SW 1271 (cell line): ENCODE results near the gene TMEM239.
"Not testable (repeated sequence)": the region's sequence is repeated elsewhere in the genome, so short reads cannot be mapped to it uniquely, and the experiment has no call there.

ENCODE experiments used
- DNase-seq, 2 experiments: peaks; one replicate each; lab custom pipeline; 2025; lab: John Stamatoyannopoulos, UW

The TMEM239 gene

DNA sequence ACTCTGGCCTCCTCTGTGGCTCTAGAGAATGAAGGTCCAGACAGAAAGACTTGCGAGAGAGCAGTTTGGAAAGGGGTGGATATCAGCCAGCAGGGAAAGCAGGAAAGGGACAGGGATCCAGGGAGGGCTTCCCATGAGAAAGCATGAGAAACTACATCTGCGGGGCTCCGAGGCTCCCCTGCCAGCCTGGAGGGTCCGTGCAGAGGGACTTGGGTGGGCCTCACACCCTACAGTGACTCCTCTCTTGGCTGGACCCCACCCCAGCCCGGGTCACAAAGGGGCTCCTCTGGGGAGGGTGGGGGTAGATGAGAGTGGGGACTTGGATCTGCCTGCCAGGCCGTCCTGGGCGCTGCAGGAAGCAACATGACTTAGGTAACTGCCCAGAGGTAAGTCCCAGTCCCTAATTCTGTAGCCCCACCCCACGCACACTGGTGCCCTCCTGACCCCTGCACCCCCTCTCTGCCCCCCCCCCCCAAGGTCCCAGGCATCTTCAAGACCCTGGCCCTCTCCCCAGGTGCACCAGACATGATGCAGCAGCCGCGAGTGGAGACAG, at the start of gene TMEM239:
Gene TMEM239 (plus strand): TSS at position 335 of the 553 bp plus-strand sequence. CDS start 191 bp downstream, at position 526.
- DNase-seq: no peak

DNA sequence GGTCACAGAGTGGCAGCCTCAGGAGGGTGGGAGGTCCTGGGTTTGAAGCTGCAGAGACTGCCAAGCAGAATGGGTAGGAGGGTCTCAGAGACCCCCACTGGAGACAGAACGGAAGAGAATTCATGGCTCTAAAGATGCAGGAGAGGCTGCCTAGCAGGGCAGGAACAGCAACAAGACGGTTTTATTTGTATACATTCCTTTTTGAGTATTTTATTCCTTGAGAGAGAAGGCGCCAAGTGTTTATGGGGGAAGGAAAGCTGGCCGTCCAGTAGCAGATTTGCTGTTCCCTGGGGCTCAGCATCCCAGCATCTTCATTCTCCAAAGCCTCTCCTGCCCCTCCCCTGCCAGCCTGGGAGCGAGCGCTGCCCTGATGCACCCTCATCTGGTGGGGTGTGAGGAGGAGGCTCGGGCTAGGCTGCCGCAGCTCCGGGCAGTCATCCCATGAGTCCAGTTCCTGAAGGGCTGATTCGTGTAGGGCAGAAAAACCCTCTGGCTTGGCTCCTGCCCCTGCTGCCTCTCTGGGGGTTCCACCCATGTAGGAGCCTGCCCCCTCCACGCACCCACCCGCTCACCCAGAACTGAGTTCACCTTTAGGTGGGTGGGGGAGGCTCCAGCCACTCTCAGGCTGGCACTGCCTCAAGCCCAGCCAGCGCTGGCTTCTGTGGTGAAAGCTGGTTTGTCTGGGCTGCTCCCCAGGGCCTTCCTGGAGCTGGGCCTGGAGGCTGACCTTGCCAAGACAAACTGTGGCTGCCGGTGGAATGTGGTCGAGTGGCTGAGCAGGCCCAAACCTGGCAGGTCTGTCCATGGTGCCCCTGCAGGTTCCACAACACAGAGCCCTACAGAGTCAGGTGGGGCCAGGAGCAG, 48.2 kb upstream of the TMEM239 start:
- no peak for DNase-seq

DNA sequence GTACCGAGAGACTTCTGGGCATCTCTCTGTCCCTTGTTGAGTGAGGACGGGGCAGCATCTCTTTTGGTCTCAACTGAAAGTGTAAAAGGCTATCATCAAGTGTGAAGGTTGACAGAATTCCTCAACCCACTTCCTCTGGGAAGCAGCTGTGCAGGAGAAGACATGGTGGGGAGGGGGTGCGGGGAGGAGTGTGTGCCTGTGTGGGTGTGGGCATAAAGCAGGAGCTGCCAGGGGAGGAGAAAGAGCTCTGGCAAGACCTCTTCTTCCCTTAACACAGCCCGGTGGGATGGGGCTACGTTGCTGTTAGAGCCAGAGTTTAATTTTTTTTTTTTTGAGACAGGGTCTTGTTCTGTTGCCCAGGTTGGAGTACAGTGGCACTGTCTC, 47.5 kb upstream of the TMEM239 start:
- no peak for DNase-seq

DNA sequence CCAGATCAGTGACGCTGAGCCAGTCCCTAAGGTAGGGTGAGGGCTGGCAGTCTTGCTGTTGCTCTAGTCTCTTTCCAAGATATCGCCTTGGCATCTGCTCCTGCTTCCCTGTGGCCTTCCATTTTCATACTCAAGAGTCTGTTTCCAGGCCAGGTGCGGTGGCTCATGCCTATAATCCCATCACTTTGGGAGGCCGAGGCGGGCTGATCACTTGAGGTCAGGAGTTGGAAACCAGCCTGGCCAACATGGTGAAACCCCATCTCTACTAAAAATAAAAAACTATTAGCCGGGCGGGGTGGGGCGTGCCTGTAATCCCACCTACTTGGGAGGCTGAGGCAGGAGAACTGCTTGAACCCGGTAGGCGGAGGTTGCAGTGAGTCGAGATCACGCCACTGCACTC, 46.1 kb upstream of the TMEM239 start:
- DNase-seq: not testable (repeated sequence)

DNA sequence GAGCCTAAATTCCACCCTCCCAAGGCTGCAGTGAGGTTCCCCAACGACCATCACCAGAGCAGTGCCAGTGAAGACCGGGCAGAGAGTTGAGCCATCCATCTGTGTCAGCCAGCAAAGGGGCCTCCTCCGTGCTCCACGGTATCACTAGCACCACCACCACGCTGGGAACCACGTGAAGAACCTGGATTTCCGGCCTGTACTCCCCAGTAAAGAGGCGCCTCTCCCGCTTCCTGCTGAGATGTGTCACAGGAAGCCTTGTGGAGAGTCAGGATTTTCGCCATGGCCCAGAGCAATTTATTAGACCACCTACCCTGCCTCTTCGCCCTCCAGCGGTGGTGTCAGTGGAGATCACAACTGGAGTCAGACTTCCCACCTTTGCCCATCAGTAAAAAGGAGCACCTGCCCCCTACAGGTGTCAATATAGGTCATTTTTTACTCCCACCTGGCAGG, 44.5 kb upstream of the TMEM239 start:
- no peak for DNase-seq

DNA sequence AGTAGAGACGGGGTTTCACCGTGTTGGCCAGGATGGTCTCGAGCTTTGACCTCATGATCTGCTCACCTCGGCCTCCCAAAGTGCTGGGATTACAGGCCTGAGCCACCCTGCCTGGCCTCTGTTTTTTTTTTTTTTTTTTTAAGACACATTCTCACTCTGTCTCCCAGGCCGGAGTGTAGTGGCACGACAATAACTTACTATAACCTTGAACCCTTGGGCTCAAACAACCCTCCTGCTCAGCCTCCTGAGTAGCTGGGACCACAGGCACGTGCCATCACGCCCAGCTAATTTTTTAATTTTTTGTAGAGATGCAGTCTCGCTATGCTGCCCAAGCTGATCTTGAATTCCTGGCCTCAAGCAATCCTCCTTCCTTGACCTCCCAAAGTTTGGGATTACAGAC, 42.4 kb upstream of the TMEM239 start:
- no peak for DNase-seq

DNA sequence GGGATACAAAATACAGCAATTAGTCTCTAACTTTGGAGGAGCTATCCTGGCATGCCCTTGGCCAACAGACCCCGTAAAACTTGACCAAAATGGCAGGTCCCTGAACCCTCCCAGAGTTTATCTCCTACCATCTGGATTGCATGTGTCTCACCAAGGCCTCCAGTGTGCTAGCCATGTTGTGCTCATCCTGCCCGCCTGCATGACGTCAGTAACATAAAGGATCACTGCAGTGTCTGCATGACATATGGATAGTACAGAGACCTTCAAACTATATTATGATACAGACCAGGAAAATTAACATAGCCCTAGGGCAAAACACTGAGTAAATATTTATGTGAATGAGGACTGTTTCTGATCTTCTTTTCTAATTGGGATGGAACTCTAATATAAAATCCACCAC, 41.0 kb upstream of the TMEM239 start:
- no peak for DNase-seq

DNA sequence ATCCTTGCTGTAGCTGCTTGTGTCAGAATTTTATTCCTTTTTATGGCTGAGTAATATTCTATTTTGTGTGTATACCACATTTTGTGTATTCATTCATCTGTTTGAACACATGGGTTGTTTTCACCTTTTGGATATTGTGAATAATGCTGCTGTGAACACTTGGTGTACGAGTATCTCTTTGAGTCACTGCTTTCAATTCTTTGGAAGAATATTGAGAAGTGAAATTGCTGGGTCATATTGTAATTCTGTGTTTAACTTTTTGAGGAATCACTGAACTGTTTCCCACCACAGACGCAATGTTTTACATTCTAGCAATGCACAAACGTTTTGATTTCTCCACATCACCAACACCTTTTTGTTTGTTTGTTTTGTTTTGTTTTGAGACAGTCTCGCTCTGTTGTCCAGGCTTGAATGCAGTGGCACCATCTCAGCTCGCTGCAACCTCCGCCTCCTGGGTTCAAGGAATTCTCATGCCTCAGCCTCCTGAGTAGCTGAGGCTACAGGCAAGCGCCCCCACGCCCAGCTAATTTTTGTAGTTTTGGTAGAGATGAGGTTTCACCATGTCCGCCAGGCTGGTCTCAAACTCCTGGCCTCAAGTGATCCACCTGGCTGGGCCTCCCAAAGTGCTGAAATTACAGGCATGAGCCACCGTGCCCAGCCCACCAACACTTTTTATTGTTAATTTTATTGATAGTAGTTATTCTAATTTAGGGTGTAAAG, 37.4 kb upstream of the TMEM239 start:
- no peak for DNase-seq

DNA sequence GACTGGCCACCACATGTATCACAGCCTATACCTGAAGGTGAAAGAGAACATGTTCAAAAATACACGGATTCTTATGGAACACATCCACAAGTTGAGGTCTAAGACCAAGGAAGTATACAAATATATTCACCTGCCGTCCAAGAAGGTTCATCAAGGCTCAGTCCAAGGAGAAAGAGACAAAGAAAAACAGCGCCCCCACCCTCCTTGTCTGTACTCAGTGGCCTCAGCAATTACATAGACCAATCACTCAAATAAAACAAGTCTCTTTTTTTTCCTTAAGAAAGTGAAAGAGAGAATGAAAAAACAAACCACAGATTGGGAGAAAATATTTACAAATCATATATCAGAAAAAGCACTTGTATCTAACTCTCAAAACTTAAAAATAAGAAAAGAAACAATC, 35.2 kb upstream of the TMEM239 start:
- DNase-seq: no peak

DNA sequence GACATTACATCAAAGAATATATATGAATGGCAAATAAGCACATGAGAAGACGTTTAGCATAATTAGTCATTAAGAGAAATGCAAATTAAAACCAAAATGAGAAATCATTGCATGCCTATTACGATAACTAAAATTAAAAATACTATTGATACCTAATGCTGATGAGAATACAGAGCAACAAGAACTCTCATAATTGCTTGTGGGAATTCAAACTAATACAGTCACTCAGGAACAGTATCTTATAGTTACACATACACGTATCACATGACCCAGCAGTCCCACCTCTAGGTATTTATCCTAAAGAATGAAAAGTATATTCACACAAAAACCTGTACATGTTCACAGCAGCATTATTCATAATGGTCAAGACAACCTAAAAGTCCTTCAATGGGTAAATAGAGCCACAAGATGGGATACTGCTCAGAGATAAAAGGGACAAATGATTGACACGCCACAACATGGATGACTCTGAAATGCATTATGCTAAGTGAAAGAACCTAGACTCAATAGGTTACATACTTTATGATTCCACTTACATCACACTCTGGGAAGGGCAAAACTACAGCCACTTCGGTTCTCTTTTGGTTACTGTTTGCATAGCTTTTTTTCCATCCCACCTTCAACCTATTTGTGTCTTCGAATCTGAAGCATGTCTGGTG, 32.1 kb upstream of the TMEM239 start:
- no peak for DNase-seq

DNA sequence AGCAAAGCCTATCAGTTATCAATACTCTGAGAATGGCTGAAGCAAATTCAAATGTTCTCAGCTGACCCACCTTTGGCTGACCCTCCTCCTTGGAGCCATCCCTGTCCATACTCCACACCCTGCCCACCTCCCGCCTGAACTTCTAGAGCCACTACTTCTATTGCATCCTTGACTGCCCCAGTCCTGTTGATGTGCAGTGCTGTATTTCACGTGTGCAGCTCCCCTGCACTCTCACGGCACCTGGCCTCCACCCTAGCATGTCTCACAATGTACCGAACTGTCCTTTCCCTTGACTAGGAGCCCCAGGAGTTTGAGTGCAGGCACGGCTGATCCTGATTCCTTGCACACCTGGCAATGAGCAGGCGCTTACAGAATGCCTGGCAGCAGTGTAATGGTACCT, 22.7 kb upstream of the TMEM239 start:
- no peak for DNase-seq

DNA sequence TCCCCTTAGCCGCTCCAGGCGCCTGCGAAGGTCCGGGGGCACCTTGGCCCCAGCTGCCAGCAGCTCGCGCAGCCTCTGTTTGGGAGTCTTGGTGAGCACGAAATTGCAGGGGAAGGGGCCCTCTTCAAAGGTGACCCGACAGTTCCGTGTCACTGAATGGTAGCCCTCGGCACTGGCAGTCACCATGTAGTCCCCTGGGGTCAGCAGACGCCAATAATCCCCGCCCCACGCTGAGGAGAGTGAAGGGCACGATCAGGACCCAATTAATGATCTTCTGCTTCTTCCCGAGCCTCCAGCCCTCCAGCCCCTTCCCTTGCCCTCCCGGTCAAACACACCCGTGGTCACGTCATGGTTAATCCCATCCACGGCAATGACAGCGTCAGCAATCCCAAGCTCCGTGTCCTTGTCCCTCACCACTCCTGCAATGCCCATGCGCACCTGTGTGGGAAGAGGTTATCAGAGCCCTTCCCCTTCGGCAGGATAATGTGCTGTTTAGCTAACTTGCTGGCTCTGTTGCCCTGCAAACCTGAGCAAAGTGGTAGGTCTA, 21.9 kb upstream of the TMEM239 start:
- no peak for DNase-seq

DNA sequence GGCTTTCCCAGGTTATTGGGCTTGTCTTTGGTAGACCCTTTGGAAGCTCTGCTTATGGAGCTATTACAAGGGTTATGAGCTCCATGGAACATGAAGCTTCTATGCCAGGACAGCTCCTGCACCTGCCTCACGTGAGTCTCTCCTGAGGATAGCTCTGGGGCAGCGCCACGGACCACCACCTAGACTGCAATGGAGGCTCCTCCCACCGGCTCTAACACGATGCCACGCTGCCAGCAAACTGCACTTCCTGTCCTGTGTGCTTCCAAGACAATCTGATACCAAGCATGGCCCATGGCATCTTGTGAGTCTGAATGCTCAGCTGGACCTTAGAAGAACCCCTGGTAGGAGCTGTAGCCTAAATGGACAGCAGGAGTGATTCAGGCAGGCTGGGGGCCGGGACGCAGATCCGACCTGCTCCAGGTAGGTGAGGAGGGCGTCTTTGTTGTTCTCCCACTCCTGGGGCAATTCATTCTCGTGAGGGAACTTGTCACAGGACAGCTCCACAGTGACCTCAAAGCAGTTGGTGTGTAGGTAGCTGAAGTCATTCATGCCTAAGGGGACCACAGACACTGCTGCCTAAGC, 21.2 kb upstream of the TMEM239 start:
- DNase-seq: no peak

DNA sequence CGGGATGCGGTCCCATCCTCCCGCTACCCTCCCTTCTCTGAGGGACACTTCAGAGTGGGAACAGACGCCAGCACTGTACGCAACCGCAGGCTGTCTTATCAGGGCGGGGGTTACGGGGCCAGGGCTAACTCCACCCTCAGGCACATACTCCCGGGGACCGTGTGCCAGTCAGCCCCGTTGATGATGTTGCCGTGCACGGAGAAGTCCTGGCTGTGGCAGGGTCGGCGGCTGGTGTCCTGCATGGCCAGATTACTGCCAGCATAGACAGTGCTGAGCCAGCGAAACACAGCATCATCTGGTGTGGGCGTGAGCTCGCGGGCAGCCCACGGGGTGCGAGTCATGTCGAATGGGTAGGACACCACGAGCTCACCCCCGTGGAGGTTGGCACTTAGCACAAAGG, 20.7 kb upstream of the TMEM239 start:
- no peak for DNase-seq

DNA sequence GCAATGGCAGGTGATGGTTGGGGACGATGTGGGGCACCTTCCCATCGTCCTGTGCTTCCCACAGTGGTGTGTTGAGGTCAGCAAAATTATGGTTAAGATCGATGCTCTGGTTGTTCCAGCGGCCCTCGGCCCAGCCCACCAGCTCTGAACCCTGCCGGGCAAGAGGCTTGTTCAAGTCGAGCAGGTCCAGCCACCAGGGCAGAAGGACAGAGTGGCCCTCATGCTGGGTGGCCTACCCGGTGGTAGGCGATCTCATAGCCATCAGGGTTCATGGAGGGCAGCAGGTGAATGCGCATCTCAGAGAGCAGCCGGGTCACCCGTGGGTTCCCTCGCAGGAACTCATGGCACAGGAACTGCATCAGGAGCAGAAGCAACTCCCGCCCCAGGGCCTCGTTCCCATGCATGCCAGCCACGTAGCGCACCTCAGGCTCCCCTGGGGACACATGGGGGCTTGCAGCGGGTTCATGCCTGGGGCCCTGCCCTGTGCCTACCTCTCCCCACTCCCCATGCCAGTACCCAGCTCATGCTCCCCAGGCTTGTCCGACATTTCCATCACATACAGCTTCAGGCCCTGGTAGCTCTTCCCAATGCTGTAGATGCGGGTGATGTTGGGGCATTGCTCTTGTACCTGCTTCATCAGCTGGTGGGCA, 20.0 kb upstream of the TMEM239 start:
- DNase-seq: no peak

DNA sequence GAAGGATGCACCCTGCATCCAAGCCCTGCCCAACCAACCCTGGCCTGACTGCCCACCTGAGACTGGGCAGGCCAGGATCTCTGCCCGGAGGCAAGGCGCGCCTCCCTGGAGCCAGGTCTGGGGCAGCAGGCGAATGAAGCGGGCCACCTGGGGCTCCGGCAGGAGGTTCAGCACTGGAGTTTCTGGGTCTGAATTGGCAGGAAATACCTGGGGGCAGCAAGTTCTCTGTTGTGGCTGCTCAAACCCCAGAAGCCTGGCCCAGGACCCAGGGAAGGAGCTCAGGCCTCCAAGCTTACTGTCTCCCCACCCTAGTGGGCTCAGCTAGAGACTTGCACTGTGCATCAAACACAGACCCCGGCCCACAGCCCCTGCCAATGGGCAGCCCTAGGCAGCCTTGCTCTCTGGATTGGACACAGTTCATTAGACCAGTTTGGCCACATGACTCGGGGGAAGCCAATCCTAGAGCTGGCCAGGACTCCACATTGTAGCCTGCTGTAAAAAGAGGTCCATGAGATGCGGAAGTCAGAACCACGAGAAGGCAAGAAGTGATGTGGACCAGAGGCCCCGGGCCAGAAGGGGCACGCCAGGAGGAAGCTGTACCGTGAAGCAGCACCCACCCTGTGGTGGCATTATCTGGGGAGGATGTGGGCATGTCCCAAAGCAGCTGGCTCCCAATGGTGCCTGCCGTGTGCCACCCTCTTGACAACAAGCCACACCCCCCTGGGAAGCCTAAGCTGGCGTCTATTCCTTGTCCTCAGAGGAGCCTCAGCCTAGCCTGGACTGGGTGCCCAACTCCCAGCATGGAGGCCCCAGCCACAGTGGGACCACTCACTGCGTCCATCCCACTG, 18.8 kb upstream of the TMEM239 start:
- no peak for DNase-seq

DNA sequence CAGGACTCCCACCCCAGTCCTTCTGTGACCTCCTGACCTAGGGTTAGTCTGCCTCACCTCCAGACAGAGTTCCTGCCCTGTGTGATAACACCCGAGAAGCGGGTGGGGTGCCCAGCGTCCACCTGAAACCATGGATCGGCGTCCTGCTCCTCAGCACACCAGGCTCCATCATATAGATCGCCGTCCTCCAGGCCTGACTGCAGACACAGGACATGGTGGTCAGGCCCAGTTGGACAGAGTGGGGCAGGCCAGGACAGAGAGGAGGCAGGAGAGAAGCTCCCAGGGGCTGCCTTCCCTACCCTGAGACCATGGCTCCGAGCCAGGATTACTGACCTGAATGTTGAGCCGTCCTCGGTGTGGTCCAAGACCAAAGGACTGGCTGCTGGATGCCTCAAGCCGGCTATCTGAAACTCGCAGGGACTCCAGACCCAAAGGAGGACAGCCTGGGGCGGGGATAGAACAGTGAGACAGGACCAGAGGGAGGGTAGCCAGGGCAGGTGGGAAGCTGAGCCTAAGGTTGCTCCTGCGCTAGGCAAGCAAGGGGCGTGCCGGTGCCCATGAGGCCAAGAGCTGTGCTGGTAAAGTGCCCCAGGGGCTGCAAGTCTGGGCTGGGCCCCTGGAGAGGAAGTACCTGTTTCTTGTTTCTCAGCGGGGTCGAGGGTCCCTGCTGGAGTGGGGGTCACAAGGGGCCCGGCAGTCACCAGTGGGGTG, 17.9 kb upstream of the TMEM239 start:
- no peak for DNase-seq

DNA sequence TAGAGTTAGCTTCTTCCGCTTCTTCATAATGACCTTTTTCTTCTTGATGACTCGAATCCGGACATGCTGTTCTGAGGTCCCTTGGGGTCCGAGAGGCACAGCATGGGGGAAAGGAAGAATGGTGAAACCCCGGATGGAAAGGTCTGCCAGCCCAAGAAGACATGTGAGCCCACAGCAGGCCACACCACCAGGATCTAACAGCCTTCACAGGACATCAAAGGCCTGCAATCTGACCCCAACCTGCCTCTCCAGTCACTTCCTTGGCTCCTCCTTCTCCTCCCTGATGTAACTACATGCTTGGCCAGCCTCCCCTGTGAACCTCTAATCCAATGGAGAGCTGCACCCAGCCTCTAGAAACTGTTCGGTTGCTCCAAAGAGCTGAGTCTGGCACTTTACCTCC, 17.4 kb upstream of the TMEM239 start:
- DNase-seq: no peak

DNA sequence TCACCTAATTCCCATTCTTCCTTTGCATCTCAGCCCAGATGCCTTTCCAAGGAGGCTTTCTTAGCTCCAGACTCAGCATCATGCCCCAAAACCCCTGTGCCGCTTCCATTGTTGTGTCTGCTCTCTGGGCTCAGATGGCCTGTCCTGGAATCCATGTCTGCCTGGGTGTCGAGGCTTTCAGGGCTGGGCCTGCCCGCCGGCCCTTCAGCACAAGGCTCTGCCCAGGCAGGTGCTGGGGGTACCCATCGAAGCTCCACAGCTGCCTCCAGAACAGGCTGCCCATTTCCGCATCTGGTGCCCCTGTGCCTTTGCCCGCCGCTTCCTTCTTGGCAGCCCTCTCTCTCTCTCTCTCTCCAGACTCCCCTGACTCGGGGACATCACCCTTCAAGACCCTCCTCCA, 16.9 kb upstream of the TMEM239 start:
- DNase-seq: no peak
